ENCODE results near the gene TENT5C.

The TENT5C gene

DNA sequence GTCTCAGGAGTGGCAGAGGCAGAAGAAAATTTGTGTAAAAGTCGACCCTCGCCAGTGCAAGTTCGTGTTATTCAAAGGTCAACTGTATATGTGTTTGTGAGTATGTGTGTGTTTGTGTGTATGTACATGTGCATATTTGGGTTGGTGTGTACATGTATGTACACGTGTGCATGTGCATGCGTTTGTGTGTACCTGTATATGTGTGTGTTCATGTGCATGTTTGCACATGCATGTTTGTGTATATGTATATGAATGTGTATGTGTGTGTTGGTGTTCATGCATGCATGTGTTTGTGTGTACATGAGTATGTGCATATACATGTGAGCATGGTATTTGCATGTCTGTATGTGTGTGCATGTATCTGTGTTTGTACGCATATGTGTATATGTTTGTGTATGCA is 21.7 kb upstream of the TENT5C start:
- H3K27me3 ChIP-seq (ENCODE audit: insufficient read depth, low read length) = no peaks in the 10 kb centered on the region
- H3K27ac ChIP-seq (ENCODE audit: low read length) = no peak overlapping the region

DNA sequence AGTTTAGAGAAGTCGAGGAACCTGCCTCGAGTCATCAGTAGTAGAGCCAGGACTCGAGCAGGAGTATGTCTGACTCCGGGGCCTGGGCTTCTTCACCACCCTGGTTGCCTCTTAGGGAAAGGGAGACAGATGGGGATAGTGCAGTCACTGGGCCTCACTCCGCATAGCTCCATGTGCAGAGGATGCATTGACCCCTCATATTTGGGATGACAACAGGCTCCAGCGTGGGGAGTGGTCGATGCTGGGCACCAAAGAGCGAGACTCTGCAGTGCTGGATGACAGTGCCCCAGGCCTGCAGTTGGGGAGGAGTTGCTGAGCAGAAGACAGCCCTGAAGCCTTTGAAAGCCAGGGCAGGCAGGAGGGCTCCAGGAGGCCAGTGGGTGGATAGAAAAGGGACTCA is 20.8 kb upstream of the TENT5C start:
- no peak overlapping the region for H3K9ac ChIP-seq (ENCODE audit: low read depth, low read length)
- no peak overlapping the region for H3K27ac ChIP-seq (ENCODE audit: low read length)
- H3K4me1 ChIP-seq (ENCODE audit: insufficient read depth, low read length) = no peaks in the 10 kb centered on the region

More for the DNA sequence above, 21.7 kb upstream of the TENT5C start:
- Histone ChIP-seq H3K36me3 (ENCODE audit: insufficient read depth, low read depth, low read length) (no peaks in the 10 kb centered on the region), H3K4me3 (ENCODE audit: low read length) (no peak overlapping the region), H3K9ac (ENCODE audit: low read depth, low read length) (no peak overlapping the region), H3K9me3 (ENCODE audit: insufficient read depth, low read depth, low read length) (no peaks in the 10 kb centered on the region), H3K4me1 (ENCODE audit: insufficient read depth, low read length) (no peaks in the 10 kb centered on the region)

DNA sequence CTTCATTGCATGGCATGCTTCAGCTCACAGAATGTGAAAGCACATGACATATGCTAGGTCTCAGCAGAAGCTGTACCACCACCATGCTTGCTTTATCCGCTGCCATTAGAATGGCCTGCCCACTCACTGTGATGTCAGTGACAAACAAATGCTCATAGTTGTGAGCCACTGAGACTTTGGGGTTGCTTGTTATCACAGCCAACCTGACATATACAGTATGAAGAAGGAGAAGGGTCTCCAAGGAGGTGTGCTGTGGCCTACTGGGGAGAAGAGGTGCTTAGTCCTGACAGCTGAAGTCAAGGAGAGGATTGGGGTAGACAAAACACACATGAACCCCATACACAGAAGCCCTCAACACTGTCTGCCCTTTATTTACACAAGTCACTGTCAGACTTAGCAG is 19.5 kb upstream of the TENT5C start:
- Histone ChIP-seq H3K4me3 (ENCODE audit: low read length) (no peak overlapping the region), H3K27ac (ENCODE audit: low read length) (no peak overlapping the region), H3K9ac (ENCODE audit: low read depth, low read length) (no peak overlapping the region), H3K9me3 (ENCODE audit: insufficient read depth, low read depth, low read length) (no peaks in the 10 kb centered on the region), H3K27me3 (ENCODE audit: insufficient read depth, low read length) (no peaks in the 10 kb centered on the region), H3K36me3 (ENCODE audit: insufficient read depth, low read depth, low read length) (no peaks in the 10 kb centered on the region), H3K4me1 (ENCODE audit: insufficient read depth, low read length) (no peaks in the 10 kb centered on the region)

More for the DNA sequence above, 20.8 kb upstream of the TENT5C start:
- no peaks in the 10 kb centered on the region for H3K36me3 ChIP-seq (ENCODE audit: insufficient read depth, low read depth, low read length)
- H3K27me3 ChIP-seq (ENCODE audit: insufficient read depth, low read length) = no peaks in the 10 kb centered on the region
- no peak overlapping the region for H3K4me3 ChIP-seq (ENCODE audit: low read length)
- no peaks in the 10 kb centered on the region for H3K9me3 ChIP-seq (ENCODE audit: insufficient read depth, low read depth, low read length)

DNA sequence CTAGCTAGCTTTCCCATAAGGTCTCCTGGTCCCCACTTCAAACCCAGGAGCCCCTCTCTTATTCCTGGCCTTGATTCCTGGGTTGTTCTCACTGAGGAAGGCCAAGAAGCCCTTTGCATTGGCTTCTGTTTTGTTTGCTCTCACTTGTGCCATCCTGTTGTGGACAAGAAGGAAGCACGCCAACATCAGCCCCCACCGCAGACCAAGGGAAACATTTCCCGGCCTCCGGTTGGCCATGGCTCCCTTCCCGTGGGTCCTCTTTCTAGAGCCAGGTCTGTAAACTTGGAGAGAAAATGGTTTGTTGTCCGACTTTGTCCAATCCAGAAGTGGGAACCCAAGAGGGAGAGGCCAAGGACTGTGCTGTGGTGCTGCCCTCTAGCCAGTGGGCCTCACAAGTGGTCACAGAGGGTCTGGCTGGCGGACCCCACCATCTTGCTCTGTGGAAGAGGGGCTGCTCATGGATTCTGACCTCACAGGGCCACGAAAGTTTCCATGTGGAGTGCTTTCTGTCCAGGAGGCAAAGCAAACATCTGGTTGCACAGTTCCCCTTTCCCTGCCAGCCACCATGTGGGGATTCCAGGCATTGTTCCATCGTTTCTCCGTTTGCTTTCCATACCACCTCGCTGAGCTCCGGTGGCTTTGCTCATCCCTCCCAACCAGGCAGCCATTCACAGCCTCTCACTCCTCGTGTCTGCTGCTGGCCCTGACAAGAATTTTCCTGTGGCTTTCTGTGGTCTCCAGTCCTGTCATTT is 18.9 kb upstream of the TENT5C start:
- H3K27me3 ChIP-seq (ENCODE audit: insufficient read depth, low read length) = no peaks in the 10 kb centered on the region
- H3K36me3 ChIP-seq (ENCODE audit: insufficient read depth, low read depth, low read length) = no peaks in the 10 kb centered on the region
- H3K9me3 ChIP-seq (ENCODE audit: insufficient read depth, low read depth, low read length) = no peaks in the 10 kb centered on the region
- no peak overlapping the region for H3K4me3 ChIP-seq (ENCODE audit: low read length)
- H3K4me1 ChIP-seq (ENCODE audit: insufficient read depth, low read length) = no peaks in the 10 kb centered on the region
- H3K9ac ChIP-seq (ENCODE audit: low read depth, low read length) = no peak overlapping the region
- no peak overlapping the region for H3K27ac ChIP-seq (ENCODE audit: low read length)

DNA sequence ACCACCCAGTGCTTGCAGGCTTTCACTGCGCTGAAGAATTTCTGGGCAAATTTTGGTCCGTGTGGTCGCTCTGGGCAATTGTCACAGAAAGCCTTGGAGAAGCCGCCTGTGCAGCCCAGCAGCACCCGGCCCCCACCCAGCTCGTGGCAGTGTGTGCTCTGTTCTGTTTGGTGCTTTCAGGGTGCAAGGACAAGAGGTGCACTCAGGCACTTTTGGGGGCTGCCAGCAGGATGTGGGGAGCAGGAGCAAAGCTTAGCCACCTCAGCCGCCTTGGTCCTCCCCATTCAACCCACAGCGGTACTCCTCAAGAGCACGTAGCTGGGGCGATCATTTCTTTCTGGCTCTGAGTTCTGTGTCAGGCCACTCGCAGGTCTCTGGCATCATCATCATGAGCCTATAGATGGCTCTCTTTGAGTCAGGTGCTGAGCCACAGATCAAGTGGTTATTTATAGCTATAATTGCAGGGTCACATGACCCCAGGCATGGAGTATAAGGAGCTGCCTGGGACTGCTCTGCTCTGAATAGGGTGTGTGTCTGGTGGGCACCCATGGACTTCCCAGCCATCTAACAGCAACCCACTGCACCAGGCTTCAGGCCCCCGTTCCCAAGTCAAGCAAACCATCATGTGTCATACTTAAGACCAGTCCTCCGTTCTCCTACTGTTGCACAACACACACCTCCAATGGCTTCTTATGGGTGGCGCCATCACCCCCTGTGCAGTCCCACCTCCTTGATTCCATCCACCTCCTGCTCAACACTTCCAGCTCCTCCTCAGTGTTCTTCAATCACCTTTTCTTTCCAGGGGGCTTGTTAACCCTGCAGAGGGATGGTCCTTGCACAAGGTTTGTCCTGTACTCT is 18.1 kb upstream of the TENT5C start:
- no peaks in the 10 kb centered on the region for H3K36me3 ChIP-seq (ENCODE audit: insufficient read depth, low read depth, low read length)
- no peaks in the 10 kb centered on the region for H3K4me1 ChIP-seq (ENCODE audit: insufficient read depth, low read length)
- H3K4me3 ChIP-seq (ENCODE audit: low read length) = no peak overlapping the region
- no peaks in the 10 kb centered on the region for H3K27me3 ChIP-seq (ENCODE audit: insufficient read depth, low read length)
- no peak overlapping the region for H3K9ac ChIP-seq (ENCODE audit: low read depth, low read length)
- H3K9me3 ChIP-seq (ENCODE audit: insufficient read depth, low read depth, low read length) = no peaks in the 10 kb centered on the region
- H3K27ac ChIP-seq (ENCODE audit: low read length) = no peak overlapping the region

DNA sequence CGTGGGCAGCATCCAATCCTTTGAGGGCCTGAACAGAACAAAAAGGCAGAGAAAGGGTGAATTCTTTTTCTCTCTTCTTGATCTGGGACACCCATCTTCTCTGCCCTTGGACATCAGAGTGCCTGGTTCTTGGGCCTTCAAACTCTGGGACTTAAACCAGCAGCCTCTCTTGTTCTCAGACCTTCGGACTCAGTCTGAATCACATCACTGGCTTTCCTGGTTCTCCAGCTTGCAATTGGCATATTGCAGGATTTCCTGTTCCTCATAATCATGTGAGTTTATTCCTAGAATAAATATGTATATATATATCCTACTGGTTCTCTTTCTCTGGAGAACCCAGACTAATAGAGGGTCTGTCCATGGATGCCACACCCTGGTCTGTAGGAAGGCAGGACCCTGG is 16.3 kb upstream of the TENT5C start:
- Histone ChIP-seq H3K9me3 (ENCODE audit: insufficient read depth, low read depth, low read length) (no peaks in the 10 kb centered on the region), H3K4me3 (ENCODE audit: low read length) (no peak overlapping the region), H3K36me3 (ENCODE audit: insufficient read depth, low read depth, low read length) (no peaks in the 10 kb centered on the region), H3K4me1 (ENCODE audit: insufficient read depth, low read length) (no peaks in the 10 kb centered on the region), H3K9ac (ENCODE audit: low read depth, low read length) (no peak overlapping the region), H3K27ac (ENCODE audit: low read length) (no peak overlapping the region), H3K27me3 (ENCODE audit: insufficient read depth, low read length) (no peaks in the 10 kb centered on the region)

DNA sequence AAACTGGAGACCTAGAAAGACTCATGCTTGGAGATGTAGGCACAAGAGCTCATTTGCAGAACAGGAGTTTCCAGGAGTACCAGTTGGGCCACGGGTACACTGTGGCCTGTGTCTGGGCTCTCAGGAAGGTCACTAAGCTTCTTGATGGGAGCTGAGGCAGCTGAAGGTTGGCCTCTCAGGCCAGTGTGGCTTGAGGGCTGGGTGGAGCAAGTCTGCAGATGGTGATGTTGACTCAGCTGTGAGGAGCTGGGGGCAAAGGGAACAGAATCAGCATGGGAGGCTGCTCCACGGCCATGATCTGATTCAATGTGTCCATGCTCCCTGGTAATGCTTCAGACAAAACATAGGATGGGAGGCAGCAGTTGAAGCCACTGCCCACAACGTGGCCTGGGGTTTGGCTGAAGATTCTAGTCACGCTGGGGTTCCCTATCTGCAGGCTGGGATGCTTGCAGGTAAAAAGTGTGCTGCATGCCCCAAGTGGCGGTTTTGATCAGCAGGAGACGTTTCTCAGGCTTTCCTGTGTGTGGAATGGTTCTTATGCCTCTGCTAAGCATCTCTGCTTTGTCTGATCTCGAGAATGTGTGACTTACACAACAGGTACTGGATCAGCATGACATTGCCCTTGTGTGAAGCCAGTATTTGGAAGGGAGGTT is 15.4 kb upstream of the TENT5C start:
- no peak overlapping the region for H3K9ac ChIP-seq (ENCODE audit: low read depth, low read length)
- no peaks in the 10 kb centered on the region for H3K36me3 ChIP-seq (ENCODE audit: insufficient read depth, low read depth, low read length)
- H3K27ac ChIP-seq (ENCODE audit: low read length) = no peak overlapping the region
- H3K4me3 ChIP-seq (ENCODE audit: low read length) = no peak overlapping the region
- H3K4me1 ChIP-seq (ENCODE audit: insufficient read depth, low read length) = no peaks in the 10 kb centered on the region
- H3K27me3 ChIP-seq (ENCODE audit: insufficient read depth, low read length) = no peaks in the 10 kb centered on the region
- no peaks in the 10 kb centered on the region for H3K9me3 ChIP-seq (ENCODE audit: insufficient read depth, low read depth, low read length)

DNA sequence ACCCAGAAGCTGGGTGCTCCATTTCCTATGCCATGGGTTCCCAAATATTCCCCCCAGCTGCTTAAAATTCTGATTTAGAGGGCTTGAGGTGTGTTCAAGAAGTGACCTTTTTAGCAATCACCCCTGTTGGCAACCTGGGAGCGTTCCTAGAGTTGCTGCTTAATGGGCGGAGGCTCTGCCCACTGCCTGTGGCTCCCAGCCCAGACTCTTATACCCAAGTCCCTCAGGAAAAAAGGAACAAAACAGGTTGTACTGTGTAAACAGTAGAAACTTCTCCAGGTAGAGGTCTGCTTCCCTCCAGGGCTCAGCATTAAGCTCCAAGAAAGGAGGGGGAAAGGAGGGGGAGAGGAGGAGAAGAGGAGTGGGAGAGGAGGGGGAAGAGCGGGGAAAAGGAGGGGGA is 14.6 kb upstream of the TENT5C start:
- no peaks in the 10 kb centered on the region for H3K4me1 ChIP-seq (ENCODE audit: insufficient read depth, low read length)
- H3K27ac ChIP-seq (ENCODE audit: low read length) = no peak overlapping the region
- no peak overlapping the region for H3K4me3 ChIP-seq (ENCODE audit: low read length)
- no peaks in the 10 kb centered on the region for H3K36me3 ChIP-seq (ENCODE audit: insufficient read depth, low read depth, low read length)
- no peaks in the 10 kb centered on the region for H3K9me3 ChIP-seq (ENCODE audit: insufficient read depth, low read depth, low read length)
- no peaks in the 10 kb centered on the region for H3K27me3 ChIP-seq (ENCODE audit: insufficient read depth, low read length)
- no peak overlapping the region for H3K9ac ChIP-seq (ENCODE audit: low read depth, low read length)

DNA sequence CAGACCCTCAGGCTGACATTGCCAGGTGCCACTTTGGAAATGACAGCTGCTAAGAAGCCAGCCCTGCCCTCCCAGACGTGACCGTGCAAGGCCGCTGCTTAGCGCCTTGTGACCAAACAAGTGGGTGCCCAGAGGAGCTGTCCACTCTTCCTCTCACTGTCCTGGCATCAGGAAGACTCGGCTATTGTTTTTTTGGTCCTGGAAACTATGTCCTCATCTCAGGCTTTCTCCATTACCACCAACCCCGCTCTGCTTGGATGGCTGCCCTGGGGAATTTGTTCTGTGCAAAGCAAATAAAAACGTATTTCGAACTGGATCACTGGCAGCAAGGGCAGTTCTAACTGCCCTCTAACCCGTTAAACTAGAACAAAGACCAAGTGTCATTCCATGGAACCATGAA is 13.7 kb upstream of the TENT5C start:
- Histone ChIP-seq H3K36me3 (ENCODE audit: insufficient read depth, low read depth, low read length) (no peaks in the 10 kb centered on the region), H3K27me3 (ENCODE audit: insufficient read depth, low read length) (no peaks in the 10 kb centered on the region), H3K4me3 (ENCODE audit: low read length) (no peak overlapping the region), H3K9me3 (ENCODE audit: insufficient read depth, low read depth, low read length) (no peaks in the 10 kb centered on the region), H3K9ac (ENCODE audit: low read depth, low read length) (no peak overlapping the region), H3K4me1 (ENCODE audit: insufficient read depth, low read length) (no peaks in the 10 kb centered on the region), H3K27ac (ENCODE audit: low read length) (no peak overlapping the region)

DNA sequence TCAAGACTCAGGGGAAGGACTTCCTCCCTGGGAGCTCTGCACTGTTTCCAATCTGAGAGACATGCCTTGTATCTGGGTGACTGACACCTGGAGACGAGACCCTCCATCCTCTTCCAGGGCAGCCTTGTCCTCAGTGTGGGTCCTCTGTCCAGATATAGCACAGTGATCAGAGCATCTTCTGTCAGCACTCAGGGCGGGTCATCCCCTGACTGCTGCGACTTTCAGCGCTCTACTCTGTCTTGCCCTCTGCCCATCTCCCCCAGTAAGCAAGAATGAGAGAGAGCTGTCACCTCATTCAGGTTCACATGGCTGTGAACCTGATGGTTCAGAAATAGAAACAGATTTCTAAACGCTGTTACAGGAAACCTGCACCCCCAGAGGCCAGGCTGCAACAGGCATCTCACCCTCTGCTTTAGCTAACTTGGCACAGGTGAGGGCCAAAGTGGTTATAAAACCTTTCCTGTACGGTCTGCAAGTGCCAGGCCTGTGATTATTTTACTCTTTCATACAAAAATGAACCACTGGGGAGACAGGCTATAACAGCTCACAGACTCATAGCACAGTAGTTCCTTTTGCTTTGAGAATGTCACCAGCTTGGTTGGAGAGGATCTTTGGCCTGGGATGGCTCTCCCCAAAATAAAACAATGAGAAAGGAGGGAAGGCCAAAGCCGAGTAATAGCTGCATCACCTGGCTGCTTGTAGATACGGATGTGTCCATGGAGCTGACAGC is 11.4 kb upstream of the TENT5C start:
- no peaks in the 10 kb centered on the region for H3K27me3 ChIP-seq (ENCODE audit: insufficient read depth, low read length)
- no peak overlapping the region for H3K27ac ChIP-seq (ENCODE audit: low read length)
- H3K4me1 ChIP-seq (ENCODE audit: insufficient read depth, low read length) = no peaks in the 10 kb centered on the region

DNA sequence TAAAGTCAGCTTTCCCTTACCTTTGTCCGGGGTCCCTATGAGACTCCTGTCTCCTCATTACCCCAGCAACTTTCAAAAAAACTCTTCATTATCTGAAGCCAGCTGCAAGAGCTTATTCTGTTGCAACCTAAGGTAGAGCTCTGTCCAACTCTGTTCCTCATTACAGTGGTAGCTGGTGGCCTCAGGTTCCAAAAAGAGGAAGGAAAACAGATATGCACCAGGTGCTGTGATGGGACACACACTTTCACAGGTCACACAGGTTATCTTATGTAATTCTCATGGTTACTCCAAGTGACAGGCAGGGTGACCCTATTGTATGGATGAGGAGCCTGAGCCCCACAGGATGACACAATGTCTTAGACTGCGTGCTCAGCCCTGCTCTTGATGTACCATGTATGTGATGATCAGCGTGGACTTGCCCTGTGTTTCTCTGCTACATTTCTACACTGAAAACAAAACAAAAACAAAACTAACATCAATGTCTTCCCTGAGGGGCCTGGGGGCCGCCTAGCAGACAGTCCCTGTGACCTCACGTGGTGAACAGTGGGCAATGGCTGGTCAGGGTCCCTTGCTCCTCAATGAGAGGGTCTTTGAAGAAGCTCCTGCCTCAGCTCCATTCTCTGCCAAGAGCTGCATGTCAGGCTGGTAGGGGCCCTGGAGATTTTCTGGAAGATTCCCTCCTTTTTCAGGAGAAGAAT is 9.7 kb upstream of the TENT5C start:
- Histone ChIP-seq H3K9ac (ENCODE audit: low read depth, low read length) (no peak overlapping the region), H3K36me3 (ENCODE audit: insufficient read depth, low read depth, low read length) (no peaks in the 10 kb centered on the region), H3K9me3 (ENCODE audit: insufficient read depth, low read depth, low read length) (no peaks in the 10 kb centered on the region), H3K4me1 (ENCODE audit: insufficient read depth, low read length) (no peaks in the 10 kb centered on the region), H3K27ac (ENCODE audit: low read length) (no peak overlapping the region), H3K4me3 (ENCODE audit: low read length) (no peak overlapping the region), H3K27me3 (ENCODE audit: insufficient read depth, low read length) (no peaks in the 10 kb centered on the region)

More for the DNA sequence above, 11.4 kb upstream of the TENT5C start:
- Histone ChIP-seq H3K9me3 (ENCODE audit: insufficient read depth, low read depth, low read length) (no peaks in the 10 kb centered on the region), H3K4me3 (ENCODE audit: low read length) (no peak overlapping the region), H3K36me3 (ENCODE audit: insufficient read depth, low read depth, low read length) (no peaks in the 10 kb centered on the region), H3K9ac (ENCODE audit: low read depth, low read length) (no peak overlapping the region)
